PC-3 (cell line): ENCODE data around the gene CDS1.

Experiments used
- EZH2phosphoT487 ChIP-seq: fragments of 300-600 bp; sonication (generic); IDR thresholded peaks from 2 replicates; pipeline ENCODE4 v1.6.1; 2018; ENCODE audit warnings: mild to moderate bottlenecking, antibody characterized with exemption, low read length, borderline replicate concordance
- TF ChIP-seq, protein P1 (sequence below): fragments of 300-600 bp; sonication (generic); conservative IDR thresholded peaks from 2 replicates; pipeline ENCODE4 v1.5.1; 2017; ENCODE audit warnings: antibody characterized with exemption, low read depth, mild to moderate bottlenecking, low read length

DNA sequence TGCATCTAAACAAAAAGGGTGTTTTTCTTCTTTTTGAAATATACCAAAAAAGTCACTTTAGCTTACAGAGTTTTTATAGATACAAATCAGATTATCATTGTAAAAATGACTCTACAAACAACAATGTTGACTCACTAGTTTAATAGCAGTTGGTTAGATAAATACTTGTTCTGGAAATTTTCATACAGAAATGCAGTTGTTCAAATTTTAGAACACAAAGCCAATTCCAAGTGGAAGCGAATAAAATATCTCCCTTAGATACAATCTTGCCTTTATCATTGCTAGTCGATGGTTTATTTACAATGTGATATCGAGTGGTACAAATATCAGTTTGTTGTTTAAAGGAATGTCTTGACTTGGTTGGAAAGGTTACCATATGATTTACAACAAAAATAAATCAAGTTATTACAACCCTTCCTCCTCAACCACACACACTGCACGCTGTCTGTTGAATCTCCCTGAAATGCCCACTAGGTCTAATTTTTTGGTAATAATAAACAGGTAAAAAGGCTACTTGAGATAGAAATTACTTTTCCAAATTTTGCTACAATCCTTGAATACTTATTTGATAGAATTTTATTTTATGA, 114.8 kb downstream of the CDS1 start:
- TF ChIP-seq, protein P1, sequence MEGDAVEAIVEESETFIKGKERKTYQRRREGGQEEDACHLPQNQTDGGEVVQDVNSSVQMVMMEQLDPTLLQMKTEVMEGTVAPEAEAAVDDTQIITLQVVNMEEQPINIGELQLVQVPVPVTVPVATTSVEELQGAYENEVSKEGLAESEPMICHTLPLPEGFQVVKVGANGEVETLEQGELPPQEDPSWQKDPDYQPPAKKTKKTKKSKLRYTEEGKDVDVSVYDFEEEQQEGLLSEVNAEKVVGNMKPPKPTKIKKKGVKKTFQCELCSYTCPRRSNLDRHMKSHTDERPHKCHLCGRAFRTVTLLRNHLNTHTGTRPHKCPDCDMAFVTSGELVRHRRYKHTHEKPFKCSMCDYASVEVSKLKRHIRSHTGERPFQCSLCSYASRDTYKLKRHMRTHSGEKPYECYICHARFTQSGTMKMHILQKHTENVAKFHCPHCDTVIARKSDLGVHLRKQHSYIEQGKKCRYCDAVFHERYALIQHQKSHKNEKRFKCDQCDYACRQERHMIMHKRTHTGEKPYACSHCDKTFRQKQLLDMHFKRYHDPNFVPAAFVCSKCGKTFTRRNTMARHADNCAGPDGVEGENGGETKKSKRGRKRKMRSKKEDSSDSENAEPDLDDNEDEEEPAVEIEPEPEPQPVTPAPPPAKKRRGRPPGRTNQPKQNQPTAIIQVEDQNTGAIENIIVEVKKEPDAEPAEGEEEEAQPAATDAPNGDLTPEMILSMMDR, result no peak
- no peak for TF ChIP-seq EZH2phosphoT487
